Astrocyte (in vitro differentiated cells and primary cell): Measurements from ENCODE around the gene SIN3B. TPM values are rescaled to one million over a fixed set of nuclear protein-coding genes. Genes with fewer than 3 reads are reported as not detected.

ENCODE experiments used
- DNase-seq: peaks from one replicate; pipeline ENCODE4 v3.0.0-alpha.2; 2010; ENCODE audit warnings: low read depth
- FAIRE-seq: peaks from 2 replicates; lab custom pipeline; 2011; peaks lifted over from hg19 to GRCh38; lab: Jason Lieb, UNC
- H2AFZ ChIP-seq: 2 replicates; pipeline ENCODE4 v1.6.0; 2012; ENCODE audit warnings: low read depth, low read length, inconsistent platforms
- H3K27ac ChIP-seq: 2 replicates; pipeline ENCODE4 v1.5.1; 2011; ENCODE audit warnings: low read depth, low read length, inconsistent platforms
- H3K27me3 ChIP-seq: 2 replicates; pipeline ENCODE4 v1.6.0; 2011; ENCODE audit warnings: low read length, inconsistent platforms; ENCODE audit not compliant: insufficient read depth
- H3K36me3 ChIP-seq: 2 replicates; pipeline ENCODE4 v1.5.1; 2011; ENCODE audit warnings: low read length, inconsistent platforms; ENCODE audit not compliant: insufficient read depth
- H3K4me1 ChIP-seq: 2 replicates; pipeline ENCODE4 v1.5.1; 2011; ENCODE audit warnings: low read length, inconsistent platforms; ENCODE audit not compliant: insufficient read depth
- H3K4me2 ChIP-seq: 2 replicates; pipeline ENCODE4 v1.6.0; 2012; ENCODE audit warnings: low read length, inconsistent platforms
- H3K4me3 ChIP-seq: 2 replicates; pipeline ENCODE4 v1.5.1; 2011; ENCODE audit warnings: low read depth, mild to moderate bottlenecking, low read length, inconsistent platforms; ENCODE audit not compliant: insufficient read depth
- H3K79me2 ChIP-seq: 2 replicates; pipeline ENCODE4 v1.6.0; 2012; ENCODE audit warnings: mild to moderate bottlenecking, low read length, inconsistent platforms; ENCODE audit not compliant: insufficient read depth
- H3K9ac ChIP-seq: 2 replicates; pipeline ENCODE4 v1.6.0; 2012; ENCODE audit warnings: mild to moderate bottlenecking, low read length, inconsistent platforms
- H3K9me3 ChIP-seq: 2 replicates; pipeline ENCODE4 v1.5.1; 2012; ENCODE audit warnings: low read depth, mild to moderate bottlenecking, low read length, inconsistent platforms; ENCODE audit not compliant: insufficient read depth
- H4K20me1 ChIP-seq: 2 replicates; pipeline ENCODE4 v1.6.0; 2012; ENCODE audit warnings: low read length, inconsistent platforms; ENCODE audit not compliant: insufficient read depth
- H3K27ac Mint-ChIP-seq: one replicate; pipeline ENCODE4 v1.8.0; 2021; ENCODE audit warnings: mild to moderate bottlenecking, mixed read lengths; ENCODE audit not compliant: unreplicated experiment
- H3K27me3 Mint-ChIP-seq: one replicate; pipeline ENCODE4 v1.8.0; 2021; ENCODE audit warnings: low read depth, mixed read lengths; ENCODE audit not compliant: unreplicated experiment
- H3K36me3 Mint-ChIP-seq: one replicate; pipeline ENCODE4 v1.8.0; 2021; ENCODE audit warnings: low read depth, mixed read lengths; ENCODE audit not compliant: unreplicated experiment
- H3K4me1 Mint-ChIP-seq: one replicate; pipeline ENCODE4 v1.8.0; 2021; ENCODE audit warnings: low read depth, mixed read lengths; ENCODE audit not compliant: unreplicated experiment
- H3K4me3 Mint-ChIP-seq: one replicate; pipeline ENCODE4 v1.8.0; 2021; ENCODE audit warnings: mild to moderate bottlenecking, moderate library complexity, mixed read lengths; ENCODE audit not compliant: unreplicated experiment
- H3K9me3 Mint-ChIP-seq: one replicate; pipeline ENCODE4 v1.8.0; 2021; ENCODE audit warnings: mild to moderate bottlenecking, mixed read lengths; ENCODE audit not compliant: unreplicated experiment
- EZH2 ChIP-seq: IDR thresholded peaks from 2 replicates; pipeline ENCODE4 v1.6.1; 2012; ENCODE audit warnings: mild to moderate bottlenecking, low read length, inconsistent platforms; ENCODE audit not compliant: insufficient read depth
- total RNA-seq: library from RNA; stranded (reverse); gene quantifications from 2 replicates; pipeline ENCODE4 v1.2.1, GENCODE V29; 2021
- TF ChIP-seq, protein P1 (sequence below): IDR thresholded peaks from 2 replicates; pipeline ENCODE4 v1.5.1; 2011; ENCODE audit warnings: low read depth, mild to moderate bottlenecking, inconsistent platforms, low read length, moderate library complexity; ENCODE audit not compliant: insufficient read depth

SIN3B gene
- total RNA-seq, 1 donor from 2014 or later: 86.1 TPM

- no peak overlapping the region for H3K27ac Mint-ChIP-seq
- peaks cover 13% of the 10 kb centered on the region for H3K4me1 Mint-ChIP-seq
- H3K36me3 ChIP-seq: no peaks in the 10 kb centered on the region
- H3K9ac ChIP-seq: no peak overlapping the region
- H3K4me3 ChIP-seq: no peak overlapping the region
- H3K79me2 ChIP-seq: no peaks in the 10 kb centered on the region
- no peak overlapping the region for H3K4me3 Mint-ChIP-seq
- H3K9me3 ChIP-seq: peaks cover 7% of the 10 kb centered on the region
- H3K9me3 Mint-ChIP-seq: peaks cover 2% of the 10 kb centered on the region
- no peaks in the 10 kb centered on the region for H4K20me1 ChIP-seq
- H3K36me3 Mint-ChIP-seq: no peaks in the 10 kb centered on the region
- H2AFZ ChIP-seq: no peak overlapping the region
- no peak overlapping the region for H3K4me2 ChIP-seq
- H3K4me1 ChIP-seq: peaks cover 7% of the 10 kb centered on the region
- DNase-seq (no peak), FAIRE-seq (no peak)
- no peaks in the 10 kb centered on the region for H3K27me3 ChIP-seq
- H3K27me3 Mint-ChIP-seq: peaks cover 5% of the 10 kb centered on the region
- no peak overlapping the region for H3K27ac ChIP-seq
- TF ChIP-seq, protein P1, sequence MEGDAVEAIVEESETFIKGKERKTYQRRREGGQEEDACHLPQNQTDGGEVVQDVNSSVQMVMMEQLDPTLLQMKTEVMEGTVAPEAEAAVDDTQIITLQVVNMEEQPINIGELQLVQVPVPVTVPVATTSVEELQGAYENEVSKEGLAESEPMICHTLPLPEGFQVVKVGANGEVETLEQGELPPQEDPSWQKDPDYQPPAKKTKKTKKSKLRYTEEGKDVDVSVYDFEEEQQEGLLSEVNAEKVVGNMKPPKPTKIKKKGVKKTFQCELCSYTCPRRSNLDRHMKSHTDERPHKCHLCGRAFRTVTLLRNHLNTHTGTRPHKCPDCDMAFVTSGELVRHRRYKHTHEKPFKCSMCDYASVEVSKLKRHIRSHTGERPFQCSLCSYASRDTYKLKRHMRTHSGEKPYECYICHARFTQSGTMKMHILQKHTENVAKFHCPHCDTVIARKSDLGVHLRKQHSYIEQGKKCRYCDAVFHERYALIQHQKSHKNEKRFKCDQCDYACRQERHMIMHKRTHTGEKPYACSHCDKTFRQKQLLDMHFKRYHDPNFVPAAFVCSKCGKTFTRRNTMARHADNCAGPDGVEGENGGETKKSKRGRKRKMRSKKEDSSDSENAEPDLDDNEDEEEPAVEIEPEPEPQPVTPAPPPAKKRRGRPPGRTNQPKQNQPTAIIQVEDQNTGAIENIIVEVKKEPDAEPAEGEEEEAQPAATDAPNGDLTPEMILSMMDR: no peak
- TF ChIP-seq EZH2: no peak
Observed at GRCh38 chr19:16820056-16820455, 9.1 kb upstream of the SIN3B start.

- Histone ChIP-seq H3K27me3 (no peaks in the 10 kb centered on the region), H3K9me3 (peaks cover under 1% of the 10 kb centered on the region), H3K79me2 (no peaks in the 10 kb centered on the region), H3K4me1 (peaks cover 17% of the 10 kb centered on the region), H2AFZ (no peak overlapping the region), H3K4me2 (no peak overlapping the region), H4K20me1 (no peaks in the 10 kb centered on the region), H3K27ac (no peak overlapping the region), H3K4me3 (no peak overlapping the region), H3K9ac (no peak overlapping the region), H3K36me3 (no peaks in the 10 kb centered on the region)
- H3K9me3 Mint-ChIP-seq: peaks cover 2% of the 10 kb centered on the region
- no peaks in the 10 kb centered on the region for H3K27me3 Mint-ChIP-seq
- H3K4me3 Mint-ChIP-seq: no peak overlapping the region
- H3K4me1 Mint-ChIP-seq: peaks cover 23% of the 10 kb centered on the region
- no peak for DNase-seq
- TF ChIP-seq, protein P1: no peak
- no peaks in the 10 kb centered on the region for H3K36me3 Mint-ChIP-seq
- no peak overlapping the region for H3K27ac Mint-ChIP-seq
- FAIRE-seq: no peak
Observed at GRCh38 chr19:16821081-16821480, 8.1 kb upstream of the SIN3B start.

DNA sequence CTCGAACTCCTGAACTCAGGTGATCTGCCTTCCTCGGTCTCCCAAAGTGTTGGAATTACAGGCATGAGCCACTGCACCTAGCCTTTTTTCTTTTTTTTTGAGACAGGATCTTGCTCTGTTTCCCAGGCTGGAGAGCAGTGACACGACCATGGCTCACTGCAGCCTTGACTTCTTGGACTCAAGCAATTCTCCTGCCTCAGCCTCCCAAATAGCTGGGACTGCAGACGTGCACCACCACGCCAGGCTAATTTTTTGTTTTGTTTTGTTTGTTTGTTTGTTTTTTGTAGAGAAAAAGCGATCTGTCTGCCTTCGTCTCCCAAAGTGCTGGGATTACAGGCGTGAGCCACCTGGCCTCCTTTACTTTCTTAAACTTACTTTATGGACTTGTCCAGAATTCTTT, 6.5 kb upstream of the SIN3B start:
- no peak overlapping the region for H3K4me3 ChIP-seq
- Mint-ChIP-seq H3K27me3 (no peaks in the 10 kb centered on the region), H3K4me1 (peaks cover 23% of the 10 kb centered on the region), H3K4me3 (no peak overlapping the region), H3K9me3 (peaks cover 2% of the 10 kb centered on the region), H3K36me3 (no peaks in the 10 kb centered on the region), H3K27ac (peak overlapping the region; percentile 96)
- H3K27ac ChIP-seq: no peak overlapping the region
- no peak for FAIRE-seq
- TF ChIP-seq EZH2: no peak
- TF ChIP-seq, protein P1: no peak
- H3K79me2 ChIP-seq: no peaks in the 10 kb centered on the region
- no peak overlapping the region for H2AFZ ChIP-seq
- H4K20me1 ChIP-seq: no peaks in the 10 kb centered on the region
- H3K4me1 ChIP-seq: peaks cover 17% of the 10 kb centered on the region
- no peak overlapping the region for H3K4me2 ChIP-seq
- H3K36me3 ChIP-seq: no peaks in the 10 kb centered on the region
- no peak overlapping the region for H3K9ac ChIP-seq
- no peaks in the 10 kb centered on the region for H3K27me3 ChIP-seq
- DNase-seq: no peak
- no peaks in the 10 kb centered on the region for H3K9me3 ChIP-seq
